ENCODE measurements around the gene KCNK7.

DNA sequence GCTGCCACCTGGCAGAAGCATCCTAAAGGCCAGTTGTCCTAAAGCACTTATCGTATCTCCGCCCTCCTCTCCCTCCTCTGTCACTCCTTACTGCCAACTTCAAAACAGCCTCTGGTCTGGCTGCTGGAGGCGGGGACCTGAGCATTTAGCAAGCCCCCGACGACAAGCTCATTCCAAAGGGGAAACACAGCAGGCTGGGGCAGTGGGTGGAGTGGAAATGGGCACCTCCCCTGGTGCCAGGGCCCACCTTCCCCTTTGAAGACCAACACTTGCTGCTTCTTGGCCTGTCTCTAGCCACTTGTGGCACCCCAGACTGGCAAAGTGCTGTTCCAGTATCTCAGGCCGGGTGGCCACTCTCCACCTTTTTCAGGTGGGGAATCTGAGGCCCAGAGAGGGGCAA, 14.8 kb upstream of the KCNK7 start:
- TF ChIP-seq, protein P1, sequence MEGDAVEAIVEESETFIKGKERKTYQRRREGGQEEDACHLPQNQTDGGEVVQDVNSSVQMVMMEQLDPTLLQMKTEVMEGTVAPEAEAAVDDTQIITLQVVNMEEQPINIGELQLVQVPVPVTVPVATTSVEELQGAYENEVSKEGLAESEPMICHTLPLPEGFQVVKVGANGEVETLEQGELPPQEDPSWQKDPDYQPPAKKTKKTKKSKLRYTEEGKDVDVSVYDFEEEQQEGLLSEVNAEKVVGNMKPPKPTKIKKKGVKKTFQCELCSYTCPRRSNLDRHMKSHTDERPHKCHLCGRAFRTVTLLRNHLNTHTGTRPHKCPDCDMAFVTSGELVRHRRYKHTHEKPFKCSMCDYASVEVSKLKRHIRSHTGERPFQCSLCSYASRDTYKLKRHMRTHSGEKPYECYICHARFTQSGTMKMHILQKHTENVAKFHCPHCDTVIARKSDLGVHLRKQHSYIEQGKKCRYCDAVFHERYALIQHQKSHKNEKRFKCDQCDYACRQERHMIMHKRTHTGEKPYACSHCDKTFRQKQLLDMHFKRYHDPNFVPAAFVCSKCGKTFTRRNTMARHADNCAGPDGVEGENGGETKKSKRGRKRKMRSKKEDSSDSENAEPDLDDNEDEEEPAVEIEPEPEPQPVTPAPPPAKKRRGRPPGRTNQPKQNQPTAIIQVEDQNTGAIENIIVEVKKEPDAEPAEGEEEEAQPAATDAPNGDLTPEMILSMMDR (IDR thresholded peaks at IDR 0.05) = no peak
- TF ChIP-seq POLR2A (IDR thresholded peaks at IDR 0.05) = no peak

All from Peyer's patch (tissue), 4 donors.